ENCODE measurements around the gene MAN2B2.
A peak's percentile ranks its signal among the peaks of the same experiment; 100 is the strongest.

The MAN2B2 gene

GRCh38 chr4:6567218-6567617 lies 7.8 kb upstream of the MAN2B2 start:
- Histone ChIP-seq H3K9me3 (ENCODE audit: insufficient read depth, low read length) (no peaks in the 10 kb centered on the region), H3K4me3 (ENCODE audit: insufficient read length, low read depth) (no peak overlapping the region), H3K4me1 (ENCODE audit: insufficient read depth, insufficient read length) (peaks cover 16% of the 10 kb centered on the region), H3K27me3 (ENCODE audit: insufficient read depth, insufficient read length) (peaks cover 44% of the 10 kb centered on the region), H3K36me3 (ENCODE audit: insufficient read depth, insufficient read length, low read length) (no peaks in the 10 kb centered on the region), H3K9ac (ENCODE audit: insufficient read length, low read depth) (no peak overlapping the region)
- no peak for DNase-seq (ENCODE audit: low read depth, low spot score)
- TF ChIP-seq SUZ12 (IDR thresholded peaks at IDR 0.05; ENCODE audit: extremely low read depth, insufficient read depth, insufficient read length) (no peak), YY1 (IDR thresholded peaks at IDR 0.05; ENCODE audit: insufficient read depth, insufficient read length) (no peak), ZNF274 (IDR thresholded peaks at IDR 0.05; ENCODE audit: low read depth, low read length) (no peak)

GRCh38 chr4:6568148-6568547 lies 6.8 kb upstream of the MAN2B2 start:
- no peak overlapping the region for H3K4me3 ChIP-seq (ENCODE audit: insufficient read length, low read depth)
- TF ChIP-seq YY1 (IDR thresholded peaks at IDR 0.05; ENCODE audit: insufficient read depth, insufficient read length) (no peak), ZNF274 (IDR thresholded peaks at IDR 0.05; ENCODE audit: low read depth, low read length) (no peak), SUZ12 (IDR thresholded peaks at IDR 0.05; ENCODE audit: extremely low read depth, insufficient read depth, insufficient read length) (no peak)
- H3K27me3 ChIP-seq (ENCODE audit: insufficient read depth, insufficient read length), result peaks cover 37% of the 10 kb centered on the region
- peaks cover 16% of the 10 kb centered on the region for H3K4me1 ChIP-seq (ENCODE audit: insufficient read depth, insufficient read length)
- H3K36me3 ChIP-seq (ENCODE audit: insufficient read depth, insufficient read length, low read length), result no peaks in the 10 kb centered on the region
- H3K9ac ChIP-seq (ENCODE audit: insufficient read length, low read depth), result no peak overlapping the region
- DNase-seq (ENCODE audit: low read depth, low spot score), result no peak
- H3K9me3 ChIP-seq (ENCODE audit: insufficient read depth, low read length), result no peaks in the 10 kb centered on the region

- no peak for DNase-seq (ENCODE audit: low read depth, low spot score)
- no peak overlapping the region for H3K9ac ChIP-seq (ENCODE audit: insufficient read length, low read depth)
- no peak overlapping the region for H3K4me3 ChIP-seq (ENCODE audit: insufficient read length, low read depth)
- TF ChIP-seq ZNF274 (IDR thresholded peaks at IDR 0.05; ENCODE audit: low read depth, low read length), result no peak
- TF ChIP-seq SUZ12 (IDR thresholded peaks at IDR 0.05; ENCODE audit: extremely low read depth, insufficient read depth, insufficient read length), result no peak
- TF ChIP-seq YY1 (IDR thresholded peaks at IDR 0.05; ENCODE audit: insufficient read depth, insufficient read length), result no peak
- H3K9me3 ChIP-seq (ENCODE audit: insufficient read depth, low read length), result no peaks in the 10 kb centered on the region
- H3K27me3 ChIP-seq (ENCODE audit: insufficient read depth, insufficient read length), result peaks cover 40% of the 10 kb centered on the region
- no peaks in the 10 kb centered on the region for H3K36me3 ChIP-seq (ENCODE audit: insufficient read depth, insufficient read length, low read length)
- peaks cover 18% of the 10 kb centered on the region for H3K4me1 ChIP-seq (ENCODE audit: insufficient read depth, insufficient read length)
Measured at GRCh38 chr4:6568689-6569332, 6.2 kb upstream of the MAN2B2 start.

- peaks cover 2% of the 10 kb centered on the region for H3K36me3 ChIP-seq (ENCODE audit: insufficient read depth, insufficient read length, low read length)
- peaks cover 23% of the 10 kb centered on the region for H3K27me3 ChIP-seq (ENCODE audit: insufficient read depth, insufficient read length)
- TF ChIP-seq YY1 (IDR thresholded peaks at IDR 0.05; ENCODE audit: insufficient read depth, insufficient read length), result no peak
- H3K9me3 ChIP-seq (ENCODE audit: insufficient read depth, low read length), result no peaks in the 10 kb centered on the region
- H3K4me1 ChIP-seq (ENCODE audit: insufficient read depth, insufficient read length), result peaks cover 18% of the 10 kb centered on the region
- H3K4me3 ChIP-seq (ENCODE audit: insufficient read length, low read depth), result no peak overlapping the region
- DNase-seq (ENCODE audit: low read depth, low spot score), result no peak
- no peak overlapping the region for H3K9ac ChIP-seq (ENCODE audit: insufficient read length, low read depth)
Measured at GRCh38 chr4:6571608-6572007, 3.4 kb upstream of the MAN2B2 start.

- DNase-seq (ENCODE audit: low read depth, low spot score), result no peak
- no peak for TF ChIP-seq YY1 (IDR thresholded peaks at IDR 0.05; ENCODE audit: insufficient read depth, insufficient read length)
- TF ChIP-seq SUZ12 (IDR thresholded peaks at IDR 0.05; ENCODE audit: extremely low read depth, insufficient read depth, insufficient read length), result no peak
- TF ChIP-seq ZNF274 (IDR thresholded peaks at IDR 0.05; ENCODE audit: low read depth, low read length), result no peak
- Histone ChIP-seq H3K4me3 (ENCODE audit: insufficient read length, low read depth) (no peak overlapping the region), H3K27me3 (ENCODE audit: insufficient read depth, insufficient read length) (peaks cover 23% of the 10 kb centered on the region), H3K36me3 (ENCODE audit: insufficient read depth, insufficient read length, low read length) (peaks cover 20% of the 10 kb centered on the region), H3K9me3 (ENCODE audit: insufficient read depth, low read length) (no peaks in the 10 kb centered on the region), H3K4me1 (ENCODE audit: insufficient read depth, insufficient read length) (peaks cover 13% of the 10 kb centered on the region), H3K9ac (ENCODE audit: insufficient read length, low read depth) (peak overlapping the region; percentile 26)
Measured at GRCh38 chr4:6573551-6573950, 1.4 kb upstream of the MAN2B2 start.

- peak overlapping the region; percentile 60 for H3K4me3 ChIP-seq (ENCODE audit: insufficient read length, low read depth)
- no peak for DNase-seq (ENCODE audit: low read depth, low spot score)
- peaks cover 24% of the 10 kb centered on the region for H3K36me3 ChIP-seq (ENCODE audit: insufficient read depth, insufficient read length, low read length)
- peaks cover 23% of the 10 kb centered on the region for H3K27me3 ChIP-seq (ENCODE audit: insufficient read depth, insufficient read length)
- peak overlapping the region; percentile 92 for H3K9ac ChIP-seq (ENCODE audit: insufficient read length, low read depth)
- no peaks in the 10 kb centered on the region for H3K9me3 ChIP-seq (ENCODE audit: insufficient read depth, low read length)
- TF ChIP-seq SUZ12 (IDR thresholded peaks at IDR 0.05; ENCODE audit: extremely low read depth, insufficient read depth, insufficient read length) (no peak), ZNF274 (IDR thresholded peaks at IDR 0.05; ENCODE audit: low read depth, low read length) (no peak), YY1 (IDR thresholded peaks at IDR 0.05; ENCODE audit: insufficient read depth, insufficient read length) (no peak)
- peaks cover 10% of the 10 kb centered on the region for H3K4me1 ChIP-seq (ENCODE audit: insufficient read depth, insufficient read length)
Measured at GRCh38 chr4:6573986-6574746, 823 bp upstream of the MAN2B2 start.

GRCh38 chr4:6575503-6576240 lies 683 bp downstream of the MAN2B2 start:
- no peak for DNase-seq (ENCODE audit: low read depth, low spot score)
- H3K27me3 ChIP-seq (ENCODE audit: insufficient read depth, insufficient read length), result peaks cover 15% of the 10 kb centered on the region
- H3K9ac ChIP-seq (ENCODE audit: insufficient read length, low read depth), result peak overlapping the region; percentile 96
- TF ChIP-seq SUZ12 (IDR thresholded peaks at IDR 0.05; ENCODE audit: extremely low read depth, insufficient read depth, insufficient read length) (no peak), ZNF274 (IDR thresholded peaks at IDR 0.05; ENCODE audit: low read depth, low read length) (no peak), YY1 (IDR thresholded peaks at IDR 0.05; ENCODE audit: insufficient read depth, insufficient read length) (no peak)
- no peaks in the 10 kb centered on the region for H3K9me3 ChIP-seq (ENCODE audit: insufficient read depth, low read length)
- H3K4me1 ChIP-seq (ENCODE audit: insufficient read depth, insufficient read length), result peaks cover 10% of the 10 kb centered on the region
- H3K36me3 ChIP-seq (ENCODE audit: insufficient read depth, insufficient read length, low read length), result peaks cover 39% of the 10 kb centered on the region
- H3K4me3 ChIP-seq (ENCODE audit: insufficient read length, low read depth), result peak overlapping the region; percentile 96

Measured in NT2/D1 (cell line).